ENCODE results near the gene RNF207. TPM values are rescaled to one million over a fixed set of nuclear protein-coding genes. Genes with fewer than 3 reads are reported as not detected.
A peak's percentile ranks its signal among the peaks of the same experiment; 100 is the strongest.

RNF207 gene
- total RNA-seq, 1 donor from 2014 or later: 5.6 TPM

GRCh38 chr1:6243053-6243834, 37.3 kb downstream of the RNF207 start:
- H3K4me1 Mint-ChIP-seq (ENCODE audit: low read depth, unreplicated experiment): peaks cover 8% of the 10 kb centered on the region
- H3K27me3 Mint-ChIP-seq (ENCODE audit: unreplicated experiment): peaks cover 15% of the 10 kb centered on the region
- H3K4me3 Mint-ChIP-seq (ENCODE audit: unreplicated experiment): no peak overlapping the region
- no peak for DNase-seq
- H3K36me3 Mint-ChIP-seq (ENCODE audit: unreplicated experiment): no peaks in the 10 kb centered on the region
- H3K9me3 Mint-ChIP-seq (ENCODE audit: unreplicated experiment): peaks cover 11% of the 10 kb centered on the region
- H3K27ac Mint-ChIP-seq (ENCODE audit: unreplicated experiment): no peak overlapping the region
- TF ChIP-seq, protein P1, sequence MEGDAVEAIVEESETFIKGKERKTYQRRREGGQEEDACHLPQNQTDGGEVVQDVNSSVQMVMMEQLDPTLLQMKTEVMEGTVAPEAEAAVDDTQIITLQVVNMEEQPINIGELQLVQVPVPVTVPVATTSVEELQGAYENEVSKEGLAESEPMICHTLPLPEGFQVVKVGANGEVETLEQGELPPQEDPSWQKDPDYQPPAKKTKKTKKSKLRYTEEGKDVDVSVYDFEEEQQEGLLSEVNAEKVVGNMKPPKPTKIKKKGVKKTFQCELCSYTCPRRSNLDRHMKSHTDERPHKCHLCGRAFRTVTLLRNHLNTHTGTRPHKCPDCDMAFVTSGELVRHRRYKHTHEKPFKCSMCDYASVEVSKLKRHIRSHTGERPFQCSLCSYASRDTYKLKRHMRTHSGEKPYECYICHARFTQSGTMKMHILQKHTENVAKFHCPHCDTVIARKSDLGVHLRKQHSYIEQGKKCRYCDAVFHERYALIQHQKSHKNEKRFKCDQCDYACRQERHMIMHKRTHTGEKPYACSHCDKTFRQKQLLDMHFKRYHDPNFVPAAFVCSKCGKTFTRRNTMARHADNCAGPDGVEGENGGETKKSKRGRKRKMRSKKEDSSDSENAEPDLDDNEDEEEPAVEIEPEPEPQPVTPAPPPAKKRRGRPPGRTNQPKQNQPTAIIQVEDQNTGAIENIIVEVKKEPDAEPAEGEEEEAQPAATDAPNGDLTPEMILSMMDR (IDR thresholded peaks at IDR 0.05; ENCODE audit: partially characterized antibody, unreplicated experiment): no peak

- Mint-ChIP-seq H3K9me3 (ENCODE audit: unreplicated experiment) (peaks cover 14% of the 10 kb centered on the region), H3K27ac (ENCODE audit: unreplicated experiment) (peak within 1 kb of the TSS; percentile 43), H3K4me1 (ENCODE audit: low read depth, unreplicated experiment) (peaks cover 8% of the 10 kb centered on the region), H3K36me3 (ENCODE audit: unreplicated experiment) (no peaks in the 10 kb centered on the region), H3K27me3 (ENCODE audit: unreplicated experiment) (peaks cover 18% of the 10 kb centered on the region), H3K4me3 (ENCODE audit: unreplicated experiment) (peak within 1 kb of the TSS; percentile 59)
- TF ChIP-seq, protein P1 (IDR thresholded peaks at IDR 0.05; ENCODE audit: partially characterized antibody, unreplicated experiment): no peak
- DNase-seq: no peak
These were observed 38.1 kb downstream of the RNF207 start, which contains the start of gene HES3 for GRCh38 chr1:6243993-6244392. Gene HES3 (plus strand): TSS chr1:6244179. CDS start chr1:6244366, 187 bp downstream.

- DNase-seq: no peak
- peaks cover 8% of the 10 kb centered on the region for H3K4me1 Mint-ChIP-seq (ENCODE audit: low read depth, unreplicated experiment)
- peak overlapping the region; percentile 43 for H3K27ac Mint-ChIP-seq (ENCODE audit: unreplicated experiment)
- H3K4me3 Mint-ChIP-seq (ENCODE audit: unreplicated experiment): peak overlapping the region; percentile 59
- H3K9me3 Mint-ChIP-seq (ENCODE audit: unreplicated experiment): peaks cover 14% of the 10 kb centered on the region
- H3K36me3 Mint-ChIP-seq (ENCODE audit: unreplicated experiment): no peaks in the 10 kb centered on the region
- TF ChIP-seq, protein P1 (IDR thresholded peaks at IDR 0.05; ENCODE audit: partially characterized antibody, unreplicated experiment): no peak
- H3K27me3 Mint-ChIP-seq (ENCODE audit: unreplicated experiment): peaks cover 18% of the 10 kb centered on the region
These were observed 38.6 kb downstream of the RNF207 start for GRCh38 chr1:6244401-6245049.

DNA sequence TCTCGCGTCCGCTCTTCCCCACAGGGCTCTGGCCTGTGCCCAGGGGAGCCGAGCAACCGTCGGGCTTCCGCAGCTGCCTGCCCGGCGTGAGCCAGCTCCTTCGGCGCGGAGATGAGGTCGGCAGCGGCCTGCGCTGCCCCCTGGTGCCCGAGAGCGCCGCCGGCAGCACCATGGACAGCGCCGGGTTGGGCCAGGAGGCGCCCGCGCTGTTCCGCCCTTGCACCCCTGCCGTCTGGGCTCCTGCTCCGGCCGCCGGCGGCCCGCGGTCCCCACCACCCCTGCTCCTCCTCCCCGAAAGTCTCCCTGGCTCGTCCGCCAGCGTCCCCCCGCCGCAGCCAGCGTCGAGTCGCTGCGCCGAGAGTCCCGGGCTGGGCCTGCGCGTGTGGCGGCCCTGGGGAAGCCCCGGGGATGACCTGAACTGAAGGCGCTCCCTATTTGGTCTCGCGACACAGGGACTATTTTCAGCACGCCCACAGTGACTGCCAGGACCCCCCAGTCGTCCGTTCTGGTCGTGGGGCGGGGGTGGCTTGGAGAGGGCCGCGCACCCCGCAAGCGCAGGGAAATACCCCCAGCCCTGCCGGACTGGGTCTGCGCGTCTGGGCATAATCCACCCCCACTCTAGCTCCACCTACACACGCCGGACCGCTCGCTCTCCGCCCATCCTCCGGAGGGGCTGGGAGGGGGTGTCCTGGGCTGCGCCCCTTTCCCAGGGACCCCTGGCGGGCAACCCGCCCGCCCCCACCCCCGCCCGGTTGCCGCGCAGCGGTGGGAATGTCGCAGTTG, 39.4 kb downstream of the RNF207 start:
- peaks cover 17% of the 10 kb centered on the region for H3K9me3 Mint-ChIP-seq (ENCODE audit: unreplicated experiment)
- TF ChIP-seq, protein P1 (IDR thresholded peaks at IDR 0.05; ENCODE audit: partially characterized antibody, unreplicated experiment): peak; percentile 74
- H3K36me3 Mint-ChIP-seq (ENCODE audit: unreplicated experiment): no peaks in the 10 kb centered on the region
- no peak overlapping the region for H3K4me3 Mint-ChIP-seq (ENCODE audit: unreplicated experiment)
- peaks cover 6% of the 10 kb centered on the region for H3K4me1 Mint-ChIP-seq (ENCODE audit: low read depth, unreplicated experiment)
- peaks cover 18% of the 10 kb centered on the region for H3K27me3 Mint-ChIP-seq (ENCODE audit: unreplicated experiment)
- DNase-seq: peak; percentile 89
- H3K27ac Mint-ChIP-seq (ENCODE audit: unreplicated experiment): no peak overlapping the region

Measured in glutamatergic neuron (in vitro differentiated cells).